ENCODE results near the gene LTO1. TPM values are rescaled to one million over a fixed set of nuclear protein-coding genes. Genes with fewer than 3 reads are reported as not detected.

Gene LTO1
- total RNA-seq, 1 donor from 2014 or later, result 20.0 TPM

DNA sequence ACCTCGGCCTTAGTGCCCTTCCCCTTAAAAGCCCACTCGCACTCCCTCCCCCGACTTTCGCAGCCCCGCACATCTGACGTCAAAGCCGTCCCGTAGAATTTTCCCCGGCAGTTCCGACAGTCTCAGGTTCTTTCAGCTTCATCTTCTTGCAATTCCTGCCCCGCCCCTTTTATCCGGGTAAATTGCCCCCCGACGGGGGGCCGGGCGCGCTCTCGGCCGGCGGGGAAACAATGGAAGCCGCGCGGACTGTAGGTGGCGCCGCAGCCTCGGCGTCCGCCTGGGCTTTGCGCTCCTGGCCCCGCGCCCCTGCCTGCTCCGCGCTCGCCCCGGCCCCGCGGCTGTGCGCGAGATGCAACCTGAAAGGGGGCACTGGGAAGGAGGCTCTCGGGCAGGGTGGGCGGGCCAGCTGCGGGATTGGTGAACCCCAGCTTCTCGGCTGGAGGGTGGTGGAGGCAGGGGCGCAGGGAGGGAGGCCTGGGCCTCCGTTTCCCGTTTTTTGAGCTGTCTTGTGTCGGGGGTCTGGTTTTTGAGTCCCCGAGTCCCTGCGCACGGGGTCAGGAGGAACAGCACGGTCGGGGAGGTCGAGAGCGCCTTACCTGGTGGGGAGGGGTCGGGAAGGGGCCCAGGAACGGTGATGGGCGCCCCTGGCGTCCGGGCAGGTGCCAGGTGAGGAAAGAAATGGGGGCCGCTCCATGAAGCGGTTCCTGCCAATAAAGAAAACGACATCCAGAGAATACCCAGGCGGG, 29.5 kb upstream of the LTO1 start:
- Histone ChIP-seq H4K20me1 (ENCODE audit: insufficient read depth, low read length) (no peaks in the 10 kb centered on the region), H2AFZ (ENCODE audit: low read depth, low read length) (no peak overlapping the region), H3K4me2 (ENCODE audit: low read length) (peak overlapping the region; percentile 50), H3K4me1 (ENCODE audit: insufficient read depth, low read length) (peaks cover 4% of the 10 kb centered on the region), H3K9me3 (ENCODE audit: insufficient read depth, low read depth, low read length) (no peaks in the 10 kb centered on the region), H3K27me3 (ENCODE audit: insufficient read depth, low read length) (peaks cover 62% of the 10 kb centered on the region), H3K4me3 (ENCODE audit: insufficient read depth, low read depth, low read length) (no peak overlapping the region), H3K79me2 (ENCODE audit: insufficient read depth, low read length) (no peaks in the 10 kb centered on the region), H3K27ac (ENCODE audit: low read depth, low read length) (no peak overlapping the region), H3K9ac (ENCODE audit: low read length) (no peak overlapping the region), H3K36me3 (ENCODE audit: insufficient read depth, low read length) (no peaks in the 10 kb centered on the region)
- H3K9me3 Mint-ChIP-seq (ENCODE audit: unreplicated experiment), result no peaks in the 10 kb centered on the region
- FAIRE-seq, result no peak
- no peak overlapping the region for H3K4me3 Mint-ChIP-seq (ENCODE audit: unreplicated experiment)
- H3K27me3 Mint-ChIP-seq (ENCODE audit: low read depth, unreplicated experiment), result peaks cover 56% of the 10 kb centered on the region
- TF ChIP-seq, protein P1, sequence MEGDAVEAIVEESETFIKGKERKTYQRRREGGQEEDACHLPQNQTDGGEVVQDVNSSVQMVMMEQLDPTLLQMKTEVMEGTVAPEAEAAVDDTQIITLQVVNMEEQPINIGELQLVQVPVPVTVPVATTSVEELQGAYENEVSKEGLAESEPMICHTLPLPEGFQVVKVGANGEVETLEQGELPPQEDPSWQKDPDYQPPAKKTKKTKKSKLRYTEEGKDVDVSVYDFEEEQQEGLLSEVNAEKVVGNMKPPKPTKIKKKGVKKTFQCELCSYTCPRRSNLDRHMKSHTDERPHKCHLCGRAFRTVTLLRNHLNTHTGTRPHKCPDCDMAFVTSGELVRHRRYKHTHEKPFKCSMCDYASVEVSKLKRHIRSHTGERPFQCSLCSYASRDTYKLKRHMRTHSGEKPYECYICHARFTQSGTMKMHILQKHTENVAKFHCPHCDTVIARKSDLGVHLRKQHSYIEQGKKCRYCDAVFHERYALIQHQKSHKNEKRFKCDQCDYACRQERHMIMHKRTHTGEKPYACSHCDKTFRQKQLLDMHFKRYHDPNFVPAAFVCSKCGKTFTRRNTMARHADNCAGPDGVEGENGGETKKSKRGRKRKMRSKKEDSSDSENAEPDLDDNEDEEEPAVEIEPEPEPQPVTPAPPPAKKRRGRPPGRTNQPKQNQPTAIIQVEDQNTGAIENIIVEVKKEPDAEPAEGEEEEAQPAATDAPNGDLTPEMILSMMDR (IDR thresholded peaks at IDR 0.05; ENCODE audit: insufficient read depth, low read depth, low read length), result peak; percentile 21
- peak; percentile 49 for TF ChIP-seq EZH2 (IDR thresholded peaks at IDR 0.05; ENCODE audit: insufficient read depth, low read length)
- no peaks in the 10 kb centered on the region for H3K36me3 Mint-ChIP-seq (ENCODE audit: low read depth, unreplicated experiment)
- no peak overlapping the region for H3K27ac Mint-ChIP-seq (ENCODE audit: unreplicated experiment)
- H3K4me1 Mint-ChIP-seq (ENCODE audit: low read depth, unreplicated experiment), result peaks cover 7% of the 10 kb centered on the region
- DNase-seq (ENCODE audit: low read depth), result no peak

DNA sequence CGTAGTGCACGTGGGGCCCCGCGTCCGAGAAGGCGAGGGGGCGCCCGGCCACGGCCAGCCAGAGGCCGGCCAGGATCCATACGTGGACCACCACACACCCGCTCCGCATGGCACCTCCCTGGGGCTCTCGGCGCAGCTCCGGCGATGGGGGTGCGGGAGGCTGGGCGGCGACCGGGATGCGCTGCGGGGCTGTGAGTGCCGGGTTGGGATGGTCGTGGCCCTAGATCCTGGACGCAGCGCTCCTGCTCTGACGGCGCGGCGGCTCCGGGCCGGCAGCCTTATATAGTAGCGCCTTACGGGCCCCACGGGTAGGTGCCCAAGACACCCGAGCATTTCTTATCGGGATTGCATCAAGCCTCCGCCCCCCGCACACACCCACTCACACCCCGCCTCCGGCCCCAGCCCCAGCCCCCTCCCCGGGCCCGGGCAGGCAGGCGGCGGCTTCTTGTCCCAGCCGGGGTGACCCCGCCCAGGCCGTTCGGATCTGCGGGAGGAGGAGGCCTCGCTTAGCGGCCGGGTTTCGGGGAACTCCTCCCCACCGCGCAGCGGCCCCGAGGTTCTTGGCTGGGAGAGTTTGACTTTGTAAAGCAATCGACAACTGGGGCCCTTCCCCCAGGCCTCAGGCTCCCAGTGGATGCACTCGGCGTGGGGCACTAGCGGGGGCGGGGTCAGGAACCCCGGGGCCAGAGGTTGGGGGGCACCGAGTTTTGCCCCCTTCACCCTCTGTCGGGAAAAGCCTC, 28.8 kb upstream of the LTO1 start, which contains the start of gene FGF19:
Gene FGF19, minus strand, starts transcription at position 255 of the 740 bp plus-strand sequence. Its CDS starts 146 bp downstream, at position 109.
- H3K27me3 ChIP-seq (ENCODE audit: insufficient read depth, low read length), result peaks cover 56% of the 10 kb centered on the region
- H3K4me1 ChIP-seq (ENCODE audit: insufficient read depth, low read length), result peaks cover 4% of the 10 kb centered on the region
- H4K20me1 ChIP-seq (ENCODE audit: insufficient read depth, low read length), result no peaks in the 10 kb centered on the region
- Mint-ChIP-seq H3K4me1 (ENCODE audit: low read depth, unreplicated experiment) (peaks cover 7% of the 10 kb centered on the region), H3K36me3 (ENCODE audit: low read depth, unreplicated experiment) (no peaks in the 10 kb centered on the region), H3K9me3 (ENCODE audit: unreplicated experiment) (no peaks in the 10 kb centered on the region), H3K27ac (ENCODE audit: unreplicated experiment) (no peak within 1 kb of the TSS), H3K4me3 (ENCODE audit: unreplicated experiment) (no peak within 1 kb of the TSS), H3K27me3 (ENCODE audit: low read depth, unreplicated experiment) (peaks cover 49% of the 10 kb centered on the region)
- H3K36me3 ChIP-seq (ENCODE audit: insufficient read depth, low read length), result no peaks in the 10 kb centered on the region
- no peak within 1 kb of the TSS for H3K27ac ChIP-seq (ENCODE audit: low read depth, low read length)
- H2AFZ ChIP-seq (ENCODE audit: low read depth, low read length), result no peak within 1 kb of the TSS
- H3K4me3 ChIP-seq (ENCODE audit: insufficient read depth, low read depth, low read length), result no peak within 1 kb of the TSS
- no peak within 1 kb of the TSS for H3K9ac ChIP-seq (ENCODE audit: low read length)
- DNase-seq (ENCODE audit: low read depth) (no peak), FAIRE-seq (no peak)
- no peaks in the 10 kb centered on the region for H3K79me2 ChIP-seq (ENCODE audit: insufficient read depth, low read length)
- peak within 1 kb of the TSS; percentile 50 for H3K4me2 ChIP-seq (ENCODE audit: low read length)
- no peaks in the 10 kb centered on the region for H3K9me3 ChIP-seq (ENCODE audit: insufficient read depth, low read depth, low read length)
- TF ChIP-seq, protein P1 (IDR thresholded peaks at IDR 0.05; ENCODE audit: insufficient read depth, low read depth, low read length), result no peak
- TF ChIP-seq EZH2 (IDR thresholded peaks at IDR 0.05; ENCODE audit: insufficient read depth, low read length), result peak; percentile 98
